Measurements from ENCODE around the gene FOXJ1. TPM values are rescaled to one million over a fixed set of nuclear protein-coding genes. Genes with fewer than 3 reads are reported as not detected.
A peak's percentile ranks its signal among the peaks of the same experiment; 100 is the strongest.

FOXJ1 gene
- total and polyA plus RNA-seq, 4 donors = 32.5 to 95.0 (median 50.3) TPM

DNA sequence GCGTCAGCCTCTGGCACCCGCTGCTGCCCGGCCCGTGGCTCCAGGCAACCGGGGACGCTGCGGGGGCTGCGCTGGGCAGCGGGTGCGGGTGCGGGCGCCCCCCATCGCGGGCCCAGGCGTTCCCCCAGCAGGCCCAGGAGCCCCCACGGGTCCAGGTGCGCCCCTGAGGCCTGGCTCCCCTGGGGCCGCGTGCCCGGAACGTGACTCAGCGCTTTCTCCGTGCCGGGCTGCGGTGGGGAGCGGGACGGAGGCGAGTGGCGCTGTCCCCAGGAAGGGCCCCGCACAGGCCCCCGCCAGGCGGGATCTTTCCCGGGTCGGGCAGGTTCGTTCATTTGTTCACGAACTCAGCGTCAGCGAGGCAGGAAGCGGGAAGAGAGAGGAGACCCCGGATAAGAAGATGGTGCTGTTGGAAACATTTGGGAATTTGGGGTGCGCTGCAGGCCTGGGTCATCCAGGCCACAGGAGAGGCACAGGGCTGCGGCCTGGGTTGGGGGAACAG, 19.1 kb downstream of the FOXJ1 start:
- H3K27ac ChIP-seq (ENCODE audit: low read depth in 1 of 2, low read length in 1 of 2) = no peak overlapping the region
- no peaks in the 10 kb centered on the region for H3K9me3 ChIP-seq (ENCODE audit: control insufficient read depth in 4 of 4, insufficient read depth in 3 of 4, low read length in 3 of 4)
- ATAC-seq (ENCODE audit: insufficient read depth, low FRiP score) (no peak), DNase-seq (peak; percentile 27 to 42 (median 40))
- no peak overlapping the region for H3K4me3 ChIP-seq
- H3K36me3 ChIP-seq (ENCODE audit: control insufficient read depth in 4 of 4, insufficient read depth in 4 of 4, low read length in 4 of 4) = no peaks in the 10 kb centered on the region
- H3K4me1 ChIP-seq (ENCODE audit: control insufficient read depth in 5 of 5, insufficient read depth in 5 of 5, low read length in 5 of 5) = peaks cover 0 to 9% (median 3%) of the 10 kb centered on the region in 5 donors
- TF ChIP-seq, protein P1, sequence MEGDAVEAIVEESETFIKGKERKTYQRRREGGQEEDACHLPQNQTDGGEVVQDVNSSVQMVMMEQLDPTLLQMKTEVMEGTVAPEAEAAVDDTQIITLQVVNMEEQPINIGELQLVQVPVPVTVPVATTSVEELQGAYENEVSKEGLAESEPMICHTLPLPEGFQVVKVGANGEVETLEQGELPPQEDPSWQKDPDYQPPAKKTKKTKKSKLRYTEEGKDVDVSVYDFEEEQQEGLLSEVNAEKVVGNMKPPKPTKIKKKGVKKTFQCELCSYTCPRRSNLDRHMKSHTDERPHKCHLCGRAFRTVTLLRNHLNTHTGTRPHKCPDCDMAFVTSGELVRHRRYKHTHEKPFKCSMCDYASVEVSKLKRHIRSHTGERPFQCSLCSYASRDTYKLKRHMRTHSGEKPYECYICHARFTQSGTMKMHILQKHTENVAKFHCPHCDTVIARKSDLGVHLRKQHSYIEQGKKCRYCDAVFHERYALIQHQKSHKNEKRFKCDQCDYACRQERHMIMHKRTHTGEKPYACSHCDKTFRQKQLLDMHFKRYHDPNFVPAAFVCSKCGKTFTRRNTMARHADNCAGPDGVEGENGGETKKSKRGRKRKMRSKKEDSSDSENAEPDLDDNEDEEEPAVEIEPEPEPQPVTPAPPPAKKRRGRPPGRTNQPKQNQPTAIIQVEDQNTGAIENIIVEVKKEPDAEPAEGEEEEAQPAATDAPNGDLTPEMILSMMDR (IDR thresholded peaks at IDR 0.05; ENCODE audit: control extremely low read depth, extremely low read depth) = no peak
- no peaks in the 10 kb centered on the region for H3K27me3 ChIP-seq (ENCODE audit: control insufficient read depth in 3 of 3, insufficient read depth in 3 of 3, low read length in 2 of 3)
- H3K9ac ChIP-seq (ENCODE audit: insufficient read depth in 1 of 2, low read length in 2 of 2) = no peak overlapping the region
- 29 to 47% methylated on average over 37 to 42 of the region's 42 CpGs for WGBS, 2 donors

DNA sequence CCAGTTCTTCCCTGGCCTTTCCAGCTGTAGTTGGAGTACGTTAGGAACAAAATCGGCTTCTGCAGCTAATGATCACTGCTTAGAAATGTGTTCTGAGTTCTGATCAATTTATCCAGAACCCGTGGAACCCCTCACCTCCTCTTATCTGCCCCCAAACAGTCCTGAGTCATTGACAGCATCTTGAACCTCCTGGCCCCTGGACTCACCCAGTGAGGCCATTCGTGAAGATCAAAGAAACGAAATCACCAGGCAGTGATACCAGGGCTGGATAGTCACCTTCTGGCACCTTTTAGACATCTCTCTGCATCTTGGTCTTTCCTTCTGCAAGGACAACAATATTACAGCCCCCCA, 20.4 kb downstream of the FOXJ1 start:
- Histone ChIP-seq H3K36me3 (ENCODE audit: control insufficient read depth in 4 of 4, insufficient read depth in 4 of 4, low read length in 4 of 4) (no peaks in the 10 kb centered on the region), H3K9me3 (ENCODE audit: control insufficient read depth in 4 of 4, insufficient read depth in 3 of 4, low read length in 3 of 4) (no peaks in the 10 kb centered on the region), H3K9ac (ENCODE audit: insufficient read depth in 1 of 2, low read length in 2 of 2) (no peak overlapping the region), H3K27me3 (ENCODE audit: control insufficient read depth in 3 of 3, insufficient read depth in 3 of 3, low read length in 2 of 3) (no peaks in the 10 kb centered on the region), H3K27ac (ENCODE audit: low read depth in 1 of 2, low read length in 1 of 2) (no peak overlapping the region), H3K4me1 (ENCODE audit: control insufficient read depth in 5 of 5, insufficient read depth in 5 of 5, low read length in 5 of 5) (peaks cover 0 to 9% (median 3%) of the 10 kb centered on the region in 5 donors), H3K4me3 (no peak overlapping the region)
- ATAC-seq (ENCODE audit: insufficient read depth, low FRiP score) (no peak), DNase-seq (no peak)
- WGBS, 2 donors = 91% methylated on average over 5 of the region's 5 CpGs
- TF ChIP-seq, protein P1 (IDR thresholded peaks at IDR 0.05; ENCODE audit: control extremely low read depth, extremely low read depth) = no peak

DNA sequence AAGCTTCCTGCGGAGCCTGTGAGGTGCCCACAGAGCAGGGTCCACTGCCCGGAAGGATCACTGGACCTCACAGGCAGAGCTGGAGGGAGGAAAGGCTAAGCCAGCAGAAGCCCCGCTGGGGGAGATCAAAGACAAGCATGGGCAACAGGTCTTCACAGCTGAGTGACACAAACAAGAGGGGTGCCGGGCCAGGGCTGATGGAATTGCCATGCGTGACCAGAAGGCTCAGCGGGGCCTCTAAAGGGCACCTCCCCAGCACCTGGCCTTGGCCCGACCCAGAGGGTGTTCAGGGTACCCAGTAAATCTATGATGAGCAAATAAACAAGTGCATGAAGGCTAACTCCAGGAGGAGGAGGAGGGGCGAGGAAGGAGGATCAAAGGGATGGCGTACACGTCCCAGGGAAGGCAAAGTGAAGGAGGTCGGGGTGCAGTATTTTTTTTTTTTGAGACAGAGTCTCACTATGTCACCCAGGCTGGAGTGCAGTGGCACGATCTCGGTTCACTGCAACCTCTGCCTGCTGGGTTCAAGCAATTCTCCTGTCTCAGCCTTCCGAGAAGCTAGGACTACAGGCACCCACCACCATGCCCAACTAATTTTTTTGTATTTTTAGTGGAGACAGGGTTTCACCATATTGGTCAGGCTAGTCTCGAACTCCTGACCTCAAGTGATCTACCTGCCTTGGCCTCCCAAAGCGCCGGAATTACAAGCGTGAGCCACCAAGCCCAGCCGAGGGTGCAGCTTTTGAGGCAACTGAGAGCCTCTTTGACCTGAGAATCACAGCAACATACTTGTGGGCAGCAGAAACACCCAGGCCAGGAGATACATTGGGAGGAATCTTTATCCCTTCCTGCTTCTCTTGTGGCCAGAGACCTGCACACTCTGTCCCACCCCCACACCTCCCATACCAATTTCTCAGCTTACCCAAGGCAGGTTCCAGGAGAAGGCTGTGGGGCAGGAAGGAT, 21.4 kb downstream of the FOXJ1 start:
- TF ChIP-seq, protein P1 (IDR thresholded peaks at IDR 0.05; ENCODE audit: control extremely low read depth, extremely low read depth) = no peak

More for the DNA sequence above, 21.4 kb downstream of the FOXJ1 start:
- no peak overlapping the region for H3K9ac ChIP-seq (ENCODE audit: insufficient read depth in 1 of 2, low read length in 2 of 2)
- no peak overlapping the region for H3K4me3 ChIP-seq
- H3K27me3 ChIP-seq (ENCODE audit: control insufficient read depth in 3 of 3, insufficient read depth in 3 of 3, low read length in 2 of 3) = no peaks in the 10 kb centered on the region
- no peaks in the 10 kb centered on the region for H3K9me3 ChIP-seq (ENCODE audit: control insufficient read depth in 4 of 4, insufficient read depth in 3 of 4, low read length in 3 of 4)
- ATAC-seq (ENCODE audit: insufficient read depth, low FRiP score) (no peak), DNase-seq (no peak)
- WGBS, 2 donors = 87 to 89% methylated on average over 19 of the region's 19 CpGs
- H3K4me1 ChIP-seq (ENCODE audit: control insufficient read depth in 5 of 5, insufficient read depth in 5 of 5, low read length in 5 of 5) = peaks cover 0 to 9% (median 3%) of the 10 kb centered on the region in 5 donors
- no peaks in the 10 kb centered on the region for H3K36me3 ChIP-seq (ENCODE audit: control insufficient read depth in 4 of 4, insufficient read depth in 4 of 4, low read length in 4 of 4)
- no peak overlapping the region for H3K27ac ChIP-seq (ENCODE audit: low read depth in 1 of 2, low read length in 1 of 2)

All from lung (tissue), 12 donors.